Right renal cortex interstitium (tissue), 3 donors: ENCODE results near the gene RNF13. TPM values are rescaled to one million over a fixed set of nuclear protein-coding genes. Genes with fewer than 3 reads are reported as not detected.
"Not testable (repeated sequence)": the region's sequence is repeated elsewhere in the genome, so short reads cannot be mapped to it uniquely, and the experiment has no call there.

ENCODE experiments used
- DNase-seq, 3 donors: peaks; one replicate each; pipeline ENCODE4 v3.0.0-alpha.2; 2013; ENCODE audit warnings: low read depth in 3 of 3, low spot score in 2 of 3
- polyA plus RNA-seq, 3 donors: library from polyadenylated mRNA; unstranded; fragments of 120-200 nt; gene quantifications; one replicate each; pipeline ENCODE4 v1.2.1, GENCODE V29; 2013; ENCODE audit not compliant: insufficient read length in 3 of 3

Gene RNF13
- polyA plus RNA-seq, 3 donors: 101 to 108 (median 107) TPM

DNA sequence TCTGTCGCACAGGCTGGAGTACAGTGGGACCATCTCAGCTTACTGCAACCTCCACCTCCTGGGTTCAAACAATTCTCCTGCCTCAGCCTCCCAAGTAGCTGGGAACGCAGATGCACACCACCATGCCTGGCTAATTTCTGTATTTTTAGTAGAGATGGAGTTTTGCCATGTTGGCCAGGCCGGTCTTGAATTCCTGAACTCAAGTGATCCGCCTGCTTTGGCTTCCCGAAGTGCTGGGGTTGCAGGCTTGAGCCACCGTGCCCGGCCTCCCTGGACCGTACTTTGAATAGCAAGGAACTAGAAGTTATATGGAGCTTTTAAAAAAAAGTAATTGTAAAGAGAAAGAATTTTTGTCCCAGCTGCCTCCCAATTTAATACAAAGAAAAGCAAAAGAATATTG lies 12.3 kb upstream of the RNF13 start:
- no peak for DNase-seq

DNA sequence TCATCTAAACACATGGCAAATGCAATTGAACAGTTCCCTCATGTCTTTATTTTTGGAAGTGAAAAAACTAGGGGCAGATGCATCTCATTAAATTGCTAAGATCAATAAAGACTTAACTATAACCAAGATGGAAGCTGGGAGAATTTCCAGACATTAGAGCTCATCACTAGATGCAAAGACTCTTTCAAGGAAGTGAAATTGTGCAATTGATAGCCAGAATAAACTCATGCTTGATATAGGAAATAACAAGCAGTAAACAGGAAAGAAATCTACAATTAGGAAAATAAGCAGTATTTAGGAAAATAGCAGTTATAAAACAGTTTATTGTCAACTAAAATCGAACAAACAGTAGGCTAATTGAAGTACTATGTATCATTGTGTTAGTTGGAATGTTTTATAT lies 11.8 kb upstream of the RNF13 start:
- no peak for DNase-seq

DNA sequence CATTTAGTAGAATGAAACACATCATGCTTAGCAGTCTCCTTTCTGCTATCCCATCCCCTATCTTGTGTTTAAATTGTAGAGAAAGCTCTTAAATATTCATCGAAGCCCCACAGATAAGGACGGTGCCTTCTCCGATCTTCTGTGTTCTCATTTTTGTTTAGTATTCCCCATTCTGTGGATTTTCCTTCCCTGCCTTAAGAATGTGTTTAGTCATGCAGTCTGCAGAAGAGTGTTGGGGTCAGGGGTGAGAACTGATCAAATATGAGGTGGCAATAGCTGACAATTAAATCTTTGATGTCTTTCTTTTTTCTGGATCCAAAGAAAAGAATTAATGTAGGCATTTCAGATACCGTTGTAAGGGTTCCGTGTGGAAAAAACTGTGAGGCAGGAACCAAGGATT lies 11.4 kb upstream of the RNF13 start:
- DNase-seq: no peak

DNA sequence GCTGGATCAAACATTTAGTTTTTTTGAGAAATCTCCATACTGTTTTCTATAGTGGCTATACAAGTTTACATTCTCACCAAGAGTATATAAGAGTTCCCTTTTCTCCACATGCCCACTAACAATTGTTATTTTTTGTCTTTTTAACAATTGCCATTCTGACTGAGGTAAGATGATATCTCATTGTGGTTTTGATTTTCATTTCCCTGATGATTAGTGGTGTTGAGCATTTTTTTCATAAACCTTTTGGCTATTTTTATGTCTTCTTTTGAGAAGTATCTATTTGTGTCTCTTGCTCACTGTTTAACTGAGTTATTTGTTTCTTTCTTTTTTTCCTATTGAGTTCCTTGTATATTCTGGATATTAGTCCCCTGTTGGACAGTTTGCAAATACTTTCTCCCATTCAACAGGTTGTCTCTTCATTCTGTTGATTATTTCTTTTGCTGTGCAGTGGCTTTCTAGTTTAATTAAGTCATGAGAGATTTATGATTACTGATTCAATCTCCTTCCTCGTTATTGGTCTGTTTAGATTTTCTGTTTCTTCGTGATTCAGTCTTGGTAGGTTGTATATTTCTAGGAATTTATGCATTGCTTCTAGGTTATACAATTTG lies 6.7 kb upstream of the RNF13 start:
- DNase-seq: no peak

DNA sequence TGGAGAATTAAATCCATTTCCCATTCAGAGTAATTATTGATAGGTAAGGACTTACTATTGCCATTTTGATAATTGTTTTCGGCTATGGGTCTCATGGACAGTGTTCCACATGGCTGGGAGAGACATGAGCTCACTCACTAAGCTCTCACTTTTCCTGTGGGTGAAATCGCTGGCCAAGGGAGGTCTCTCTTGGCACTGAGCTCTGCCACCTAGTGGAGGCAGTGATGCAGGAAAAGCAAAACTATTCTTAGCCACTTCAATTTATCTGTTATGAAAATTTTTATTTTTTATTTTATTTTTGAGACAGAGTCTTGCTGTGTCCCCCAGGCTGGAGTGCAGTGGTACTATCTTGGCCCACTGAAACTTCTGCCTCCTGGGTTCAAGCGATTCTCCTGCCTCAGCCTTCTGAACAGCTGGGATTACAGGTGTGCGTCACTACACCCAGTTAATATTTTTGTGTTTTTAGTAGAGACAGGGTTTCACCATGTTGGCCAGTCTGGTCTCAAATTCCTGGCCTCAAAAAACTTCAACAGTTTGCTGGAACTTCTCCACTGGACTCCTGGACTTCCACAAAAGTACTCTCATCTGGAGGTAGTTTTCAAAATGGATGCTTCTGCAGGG lies 4.7 kb upstream of the RNF13 start:
- DNase-seq: peak; percentile 40 to 52 (median 51)

DNA sequence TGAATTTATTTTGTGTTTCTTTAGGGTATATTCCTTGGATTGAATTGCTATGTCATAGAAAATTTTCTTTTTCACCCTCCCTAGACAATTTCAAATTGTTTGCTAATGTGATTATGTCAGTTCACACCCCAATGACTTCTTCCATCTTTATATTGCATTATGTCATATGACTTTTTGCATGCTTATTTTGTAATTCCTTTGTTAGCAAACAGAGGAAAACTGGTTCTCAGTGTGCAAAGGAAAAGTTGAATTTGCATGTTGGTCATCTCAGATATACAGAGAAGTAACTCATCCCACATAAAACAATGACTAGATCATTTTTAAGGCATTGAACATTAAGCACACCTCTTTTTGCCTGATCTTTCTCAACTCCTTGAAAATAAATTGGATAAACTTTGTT lies 3.3 kb upstream of the RNF13 start:
- no peak for DNase-seq

DNA sequence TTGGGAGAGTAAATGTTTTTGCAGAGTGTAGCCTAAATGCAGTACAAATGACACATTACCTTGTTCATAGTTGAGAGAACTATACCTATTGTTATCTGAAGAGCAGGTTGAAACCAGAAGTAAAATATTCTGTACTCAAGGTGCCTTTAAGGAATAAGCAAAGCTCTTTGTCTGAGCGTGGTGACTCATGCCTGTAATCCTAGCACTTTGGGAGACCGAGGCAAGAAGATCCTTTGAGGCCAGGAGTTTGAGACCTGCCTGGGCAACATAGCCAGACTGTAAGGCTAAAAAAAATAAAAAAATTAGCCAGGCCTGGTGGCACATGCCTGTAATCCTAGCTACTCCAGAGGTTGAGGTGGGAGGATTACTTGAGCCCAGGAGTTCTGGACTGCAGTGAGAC lies 2.2 kb upstream of the RNF13 start:
- DNase-seq: no peak

DNA sequence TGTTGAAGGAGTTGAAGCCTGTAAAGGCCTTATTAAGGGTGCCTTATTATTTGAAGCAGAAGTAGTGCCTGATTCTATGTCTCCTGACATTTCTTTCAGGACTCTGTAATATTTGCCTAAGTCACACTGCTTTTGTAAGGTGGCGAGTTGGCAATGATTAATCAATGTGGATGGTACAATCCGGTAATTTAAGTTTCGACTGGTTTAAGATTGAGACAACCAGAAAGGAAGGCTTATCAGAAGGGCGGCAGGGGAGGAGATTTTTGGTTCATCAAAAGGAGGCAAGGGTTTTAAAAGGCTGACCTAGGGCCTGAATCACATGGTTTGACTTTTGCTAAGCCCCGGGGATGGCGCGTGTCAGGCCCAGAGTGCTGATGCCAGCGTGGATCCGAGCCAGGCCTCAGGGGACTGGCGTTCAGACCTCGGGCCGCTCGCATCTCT lies 830 bp upstream of the RNF13 start:
- peak; percentile 2 to 5 (median 3) for DNase-seq

DNA sequence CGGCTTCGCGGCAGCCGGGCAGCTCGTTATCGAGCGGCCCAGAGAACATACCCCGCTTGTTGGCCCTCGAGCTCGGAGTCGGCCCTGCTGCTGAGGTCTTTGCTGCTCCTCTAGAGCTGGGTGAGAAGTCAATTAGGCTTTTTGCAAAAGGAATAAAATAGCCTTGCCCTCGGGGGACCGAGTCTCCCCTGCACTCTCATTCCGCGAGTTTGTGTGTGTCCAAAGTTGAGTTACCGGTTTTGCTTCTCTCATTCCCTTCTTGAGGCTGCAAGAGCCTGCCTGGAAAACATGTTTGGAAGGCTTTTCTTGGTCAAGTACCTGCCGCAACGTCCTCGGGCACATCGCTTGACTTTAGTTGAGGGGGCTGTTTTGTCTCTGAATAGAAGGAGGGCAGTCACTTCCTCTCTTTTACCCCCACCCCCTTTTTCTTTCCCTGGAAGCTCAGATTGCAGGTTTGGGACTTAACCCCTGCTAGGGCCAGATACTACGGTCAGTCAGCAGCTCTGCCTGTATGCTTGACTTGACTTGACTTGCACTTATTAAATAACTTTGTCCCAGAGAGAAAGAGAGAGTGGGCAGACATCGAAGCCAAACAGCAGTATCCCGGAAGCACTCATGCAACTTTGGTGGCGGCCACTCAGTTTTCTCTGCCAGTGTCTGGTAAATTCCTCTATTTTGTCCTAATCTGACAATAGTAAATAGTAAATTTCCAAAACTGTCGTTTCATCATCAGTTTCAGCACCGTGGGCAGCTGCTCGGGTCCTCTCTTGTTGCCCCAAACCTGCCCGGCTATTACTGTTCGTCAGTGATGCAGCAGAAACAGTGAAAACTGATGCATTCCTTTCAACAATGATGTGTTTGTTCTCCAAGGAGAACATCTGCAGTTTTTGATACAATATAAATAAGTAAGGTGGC lies 609 bp downstream of the RNF13 start:
- peak; percentile 19 to 63 (median 47) for DNase-seq

DNA sequence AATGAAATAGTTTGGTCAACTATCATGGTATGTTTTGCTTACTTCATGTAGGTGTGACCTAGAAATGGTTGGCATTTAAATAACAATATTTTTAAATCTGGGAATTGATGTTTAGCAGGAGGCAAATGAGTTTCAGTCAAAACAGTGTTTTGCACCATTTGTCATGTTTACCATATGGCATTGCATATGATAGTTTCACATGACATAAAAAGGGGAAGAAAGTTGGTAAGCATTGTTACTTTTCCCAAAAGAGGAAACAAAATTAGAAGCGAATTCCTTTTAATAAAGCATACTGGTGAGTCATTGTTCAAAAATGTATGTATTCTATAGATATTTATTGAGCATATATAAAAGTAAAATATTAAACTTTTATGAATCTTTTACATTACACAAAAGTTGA lies 2.3 kb downstream of the RNF13 start:
- DNase-seq: no peak

DNA sequence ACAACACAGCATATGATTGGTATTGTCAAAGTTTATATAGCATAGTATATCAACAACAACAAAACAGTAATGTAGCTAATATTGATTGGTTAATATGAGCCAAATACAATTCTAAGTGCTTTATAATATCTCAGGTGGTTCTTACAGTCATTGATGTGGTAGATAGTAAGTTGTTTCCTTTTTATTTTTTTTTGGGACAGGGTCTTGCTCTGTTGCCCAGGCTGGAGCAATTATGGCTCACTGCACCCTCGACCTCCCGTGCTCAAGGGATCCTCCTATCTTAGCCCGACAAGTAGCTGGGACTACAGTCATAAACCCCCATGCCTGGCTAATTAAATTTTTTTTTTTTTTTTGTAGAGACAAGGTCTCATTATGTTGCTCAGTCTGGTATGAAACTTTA lies 2.7 kb downstream of the RNF13 start:
- DNase-seq: no peak

DNA sequence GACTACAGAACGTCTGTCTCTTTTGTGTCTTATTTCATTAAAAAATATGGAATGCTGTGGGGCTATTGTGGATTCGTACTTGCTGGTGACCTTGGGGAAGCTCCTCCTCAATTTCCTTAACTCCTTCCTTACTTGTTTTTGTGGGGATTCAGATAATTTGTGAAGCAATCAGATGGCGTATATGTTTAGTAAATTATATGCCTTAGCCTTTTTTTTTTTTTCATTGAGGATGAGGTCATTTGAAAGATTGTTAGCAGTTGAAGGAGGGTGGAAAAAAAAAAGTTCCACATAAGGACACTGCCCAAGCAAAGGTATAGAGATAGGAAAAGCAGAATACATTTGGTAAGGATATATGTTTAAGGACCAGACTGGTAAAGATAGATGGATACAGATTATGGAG lies 3.3 kb downstream of the RNF13 start:
- DNase-seq: no peak

DNA sequence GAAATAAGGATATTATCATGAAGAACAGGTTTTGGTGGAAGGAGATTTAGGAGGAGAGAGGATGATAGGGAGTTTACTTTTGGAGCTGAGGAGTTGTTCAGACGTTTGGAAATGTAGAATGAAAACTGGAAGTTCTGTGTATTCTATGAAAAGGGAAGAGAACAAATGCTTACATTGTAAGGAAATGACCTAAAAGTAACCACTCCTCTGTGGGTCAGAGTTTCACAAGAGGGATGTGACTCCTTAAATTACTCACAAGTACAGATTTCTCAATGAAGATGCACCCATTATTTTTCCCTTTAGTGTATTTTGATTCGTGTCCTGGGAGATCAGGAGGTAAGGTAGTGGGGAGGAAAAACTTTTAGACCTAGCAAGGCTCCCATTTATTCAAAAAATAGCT lies 4.0 kb downstream of the RNF13 start:
- DNase-seq: no peak

DNA sequence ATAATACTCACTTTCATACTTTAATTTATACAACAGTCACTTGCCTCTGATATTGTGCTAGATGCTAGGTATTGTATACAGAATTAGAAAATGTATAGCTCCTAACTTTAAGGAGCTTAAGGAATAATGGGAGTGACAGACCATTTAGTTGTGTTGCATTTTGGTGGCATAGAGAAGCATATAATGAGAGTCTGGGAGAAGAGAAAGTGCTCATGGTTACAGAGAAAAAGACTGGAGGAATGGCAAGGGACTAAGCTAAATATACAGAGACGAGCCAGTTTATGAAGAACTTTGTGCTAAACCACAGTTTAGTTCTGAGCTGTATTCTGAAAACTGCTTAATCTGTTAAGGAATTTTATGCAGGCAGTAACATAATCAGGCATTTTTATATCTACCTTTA lies 6.4 kb downstream of the RNF13 start:
- no peak for DNase-seq

DNA sequence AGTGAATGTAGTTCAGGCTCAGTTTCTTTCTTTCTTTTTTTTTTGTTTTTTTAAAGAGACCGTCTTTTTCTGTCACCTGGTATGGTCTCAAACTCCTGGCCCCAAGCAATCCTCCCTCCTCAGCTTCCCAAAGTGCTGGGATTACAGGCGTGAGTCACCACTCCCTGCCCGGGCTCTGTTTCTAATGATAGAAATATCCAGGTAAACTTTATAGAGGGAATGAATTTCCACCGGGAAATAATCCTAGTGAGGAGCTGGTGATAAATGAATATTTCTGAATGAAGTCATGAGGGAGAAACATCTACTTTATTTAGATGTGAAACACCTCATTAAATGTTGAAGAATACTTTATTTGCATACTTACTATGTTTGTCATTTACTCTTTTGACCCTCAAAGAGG lies 7.2 kb downstream of the RNF13 start:
- no peak for DNase-seq

DNA sequence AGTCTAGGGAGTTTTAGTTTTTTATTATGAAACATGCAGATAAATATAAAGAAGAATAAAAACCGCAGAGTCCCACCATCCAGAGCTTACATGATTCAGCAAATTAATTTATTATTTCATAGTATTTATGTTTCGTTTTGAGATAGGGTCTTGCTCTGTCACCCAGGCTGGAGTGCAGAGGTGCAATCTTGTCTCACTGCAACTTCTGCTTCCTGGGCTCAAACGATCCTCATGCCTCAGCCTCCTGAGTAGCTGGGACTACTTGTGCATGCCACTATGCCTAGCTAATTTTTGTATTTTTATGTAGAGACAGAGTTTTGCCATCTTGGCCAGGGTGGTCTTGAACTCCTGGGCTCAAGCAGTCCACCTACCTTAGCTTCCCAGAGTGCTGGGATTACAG lies 13.6 kb downstream of the RNF13 start:
- DNase-seq: no peak

DNA sequence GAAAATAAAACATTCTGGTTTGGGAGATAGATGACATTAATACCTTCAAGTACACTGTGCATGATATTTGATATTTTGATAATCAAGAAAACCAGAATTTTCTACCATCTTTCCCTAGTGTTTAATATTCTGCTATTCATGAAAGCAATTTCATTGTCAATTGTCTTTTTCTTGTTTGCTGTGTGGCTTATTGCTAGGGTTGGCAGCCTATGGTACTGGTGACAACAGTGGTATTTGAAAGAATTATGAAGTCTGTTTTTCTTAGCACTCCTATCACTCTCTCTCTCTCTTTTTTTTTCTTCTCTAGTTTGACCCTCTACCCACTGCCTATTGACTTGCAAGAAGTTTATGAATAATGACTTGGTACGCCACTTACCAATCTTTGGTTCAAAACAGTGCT lies 15.4 kb downstream of the RNF13 start:
- no peak for DNase-seq

DNA sequence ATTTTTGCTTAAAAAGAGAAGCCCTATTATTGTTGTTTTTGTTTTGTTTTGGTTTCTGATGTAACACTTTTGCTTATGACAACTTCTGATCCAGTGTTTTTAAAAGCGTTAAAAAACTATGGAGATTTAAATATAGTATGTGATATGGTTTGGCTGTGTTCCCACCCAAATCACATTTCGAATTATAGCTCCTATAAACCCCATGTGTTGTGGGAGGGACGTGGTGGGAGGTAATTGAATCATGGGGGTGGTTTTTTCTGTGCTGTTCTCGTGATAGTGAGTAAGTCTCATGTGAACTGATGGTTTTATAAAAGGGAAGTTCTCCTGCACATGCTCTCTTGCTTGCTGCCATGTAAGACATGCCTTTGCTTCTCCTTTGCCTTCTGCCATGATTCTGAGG lies 16.6 kb downstream of the RNF13 start:
- DNase-seq: not testable (repeated sequence)

DNA sequence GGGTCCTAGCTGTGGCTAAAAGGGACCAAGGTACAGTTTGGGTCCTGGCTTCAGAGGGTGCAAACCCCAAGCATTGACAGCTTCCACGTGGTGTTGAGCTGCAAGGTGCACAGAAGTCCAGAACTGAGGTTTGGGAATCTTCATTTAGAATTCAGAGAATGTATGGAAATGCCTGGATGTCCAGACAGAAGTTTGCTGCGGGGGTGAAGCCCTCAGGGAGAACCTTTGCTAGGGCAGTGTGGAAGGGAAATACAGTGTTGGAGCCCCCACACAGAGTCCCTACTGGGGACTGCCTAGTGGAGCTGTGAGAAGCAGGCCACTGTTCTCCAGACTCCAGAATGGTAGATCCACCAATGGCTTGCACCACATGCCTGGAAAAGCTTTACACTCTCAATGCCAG lies 17.9 kb downstream of the RNF13 start:
- DNase-seq: no peak

DNA sequence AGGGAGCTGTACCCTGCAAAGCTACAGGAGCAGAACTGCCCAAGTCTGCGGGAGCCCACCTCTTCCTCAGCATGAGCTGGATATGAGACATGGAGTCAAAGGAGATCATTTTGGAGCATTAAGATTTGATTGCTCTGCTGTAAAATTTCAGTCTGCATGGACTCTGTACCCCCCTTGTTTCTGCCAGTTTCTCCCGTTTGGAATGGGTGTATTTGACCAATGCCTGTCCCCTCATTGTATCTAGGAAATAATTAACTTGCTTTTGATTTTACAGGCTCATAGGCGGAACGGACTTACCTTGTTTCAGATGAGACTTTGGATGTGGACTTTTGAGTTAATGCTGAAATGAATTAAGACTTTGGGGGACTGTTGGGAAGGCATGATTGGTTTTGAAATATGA lies 18.3 kb downstream of the RNF13 start:
- no peak for DNase-seq

DNA sequence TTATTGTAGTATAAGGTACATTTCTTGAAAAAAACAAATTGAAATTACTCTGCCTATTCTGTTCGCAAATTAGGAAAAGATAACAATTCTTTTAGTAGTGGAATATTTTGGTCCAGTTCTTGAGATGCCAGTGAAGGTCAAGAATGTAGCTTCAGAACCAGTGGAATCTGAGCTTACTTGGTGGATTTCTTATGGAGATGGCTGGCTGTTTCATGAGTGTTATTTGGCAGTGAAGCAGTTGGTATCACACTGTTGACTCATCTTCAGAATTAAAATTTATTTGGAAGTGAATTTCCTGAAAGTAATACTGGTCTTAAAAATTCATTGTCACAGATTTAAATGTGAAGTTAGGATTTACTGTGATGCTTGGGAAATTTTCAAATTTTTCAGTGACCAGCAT lies 19.1 kb downstream of the RNF13 start:
- DNase-seq: no peak

DNA sequence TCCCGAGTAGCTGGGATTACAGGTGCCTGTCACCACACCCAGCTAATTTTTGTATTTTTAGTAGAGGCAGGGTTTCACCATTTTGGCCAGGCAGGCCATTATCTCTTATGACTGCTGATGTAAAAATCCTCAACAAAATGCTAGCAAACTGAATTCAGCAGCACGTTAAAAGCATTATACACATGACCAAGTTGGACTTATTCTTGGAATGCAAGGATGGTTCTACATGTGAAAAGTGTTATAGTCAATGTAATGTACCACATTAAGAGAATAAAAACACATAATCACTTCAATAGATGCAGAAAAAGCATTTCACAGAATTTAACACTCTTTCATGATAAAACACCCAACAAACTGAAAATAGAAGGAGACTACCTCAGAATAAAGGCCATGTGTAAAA lies 20.2 kb downstream of the RNF13 start:
- no peak for DNase-seq
